SU-DHL-6 (cell line): ENCODE data around the gene NDRG4.

Source experiments
- H2AFZ ChIP-seq: fragments of 200-600 bp; sonication (generic); 2 replicates; pipeline ENCODE4 v1.6.1; 2014; ENCODE audit warnings: low read depth, mild to moderate bottlenecking, moderate library complexity, mixed read lengths, antibody characterized with exemption, low read length; ENCODE audit not compliant: severe bottlenecking
- H3F3A ChIP-seq: fragments of 200-600 bp; shearing (Covaris generic); 2 replicates; pipeline ENCODE4 v1.6.0; 2016; ENCODE audit warnings: antibody characterized with exemption, mild to moderate bottlenecking; ENCODE audit not compliant: insufficient read depth
- H3K27ac ChIP-seq: fragments of 200-600 bp; sonication (generic); 2 replicates; pipeline ENCODE4 v1.5.1; 2016; ENCODE audit warnings: low read depth, mild to moderate bottlenecking, low read length, moderate library complexity, mixed read lengths
- H3K27me3 ChIP-seq: fragments of 200-600 bp; sonication (generic), shearing (Covaris generic); 2 replicates; pipeline ENCODE4 v1.6.0; 2014; ENCODE audit warnings: mild to moderate bottlenecking, low read length
- H3K36me3 ChIP-seq: fragments of 200-600 bp; sonication (generic); 2 replicates; pipeline ENCODE4 v1.6.1; 2014; ENCODE audit warnings: mild to moderate bottlenecking, low read length, mixed read lengths
- H3K4me2 ChIP-seq: fragments of 300-600, 200-600 bp; shearing (Covaris generic), sonication (generic); 2 replicates; pipeline ENCODE4 v1.6.0; 2014; ENCODE audit warnings: low read length, low read depth, mild to moderate bottlenecking; ENCODE audit not compliant: poor library complexity, severe bottlenecking
- H3K4me3 ChIP-seq: fragments of 200-600 bp; sonication (generic); 2 replicates; pipeline ENCODE4 v1.5.1; 2014; ENCODE audit warnings: antibody characterized with exemption, low read length, mild to moderate bottlenecking, mixed read lengths; ENCODE audit not compliant: insufficient read depth, poor library complexity, severe bottlenecking
- H3K79me2 ChIP-seq: fragments of 200-600 bp; sonication (generic); 2 replicates; pipeline ENCODE4 v1.6.1; 2014; ENCODE audit warnings: mild to moderate bottlenecking, low read length, moderate library complexity; ENCODE audit not compliant: insufficient read depth
- H3K9ac ChIP-seq: fragments of 200-600 bp; sonication (generic); 2 replicates; pipeline ENCODE4 v1.7.0; 2014; ENCODE audit warnings: mild to moderate bottlenecking, low read length
- H3K9me2 ChIP-seq: fragments of 200-600 bp; sonication (generic); replicated peaks from 2 replicates; pipeline ENCODE4 v1.6.1; 2014; ENCODE audit warnings: low read length; ENCODE audit not compliant: insufficient read depth
- H3K9me3 ChIP-seq: fragments of 200-600 bp; sonication (generic); 2 replicates; pipeline ENCODE4 v1.6.1; 2014; ENCODE audit warnings: low read length, mixed read lengths; ENCODE audit not compliant: insufficient read depth
- H4K20me1 ChIP-seq: fragments of 200-600 bp; sonication (generic); 2 replicates; pipeline ENCODE4 v1.6.1; 2014; ENCODE audit warnings: low read depth, mild to moderate bottlenecking, antibody characterized with exemption, low read length, moderate library complexity, mixed read lengths
- EZH2phosphoT487 ChIP-seq: fragments of 200-600 bp; sonication (generic), shearing (Covaris generic); conservative IDR thresholded peaks from 2 replicates; pipeline ENCODE4 v1.6.1; 2018; ENCODE audit warnings: mild to moderate bottlenecking, antibody characterized with exemption, low read length, moderate library complexity, mixed read lengths
- TF ChIP-seq, protein P1 (sequence below): fragments of 200-600 bp; sonication (generic); IDR thresholded peaks from one replicate; pipeline ENCODE4 v1.5.1; 2017; ENCODE audit warnings: antibody characterized with exemption, mild to moderate bottlenecking, low read length, moderate library complexity; ENCODE audit not compliant: insufficient read depth, poor library complexity, severe bottlenecking

The NDRG4 gene

DNA sequence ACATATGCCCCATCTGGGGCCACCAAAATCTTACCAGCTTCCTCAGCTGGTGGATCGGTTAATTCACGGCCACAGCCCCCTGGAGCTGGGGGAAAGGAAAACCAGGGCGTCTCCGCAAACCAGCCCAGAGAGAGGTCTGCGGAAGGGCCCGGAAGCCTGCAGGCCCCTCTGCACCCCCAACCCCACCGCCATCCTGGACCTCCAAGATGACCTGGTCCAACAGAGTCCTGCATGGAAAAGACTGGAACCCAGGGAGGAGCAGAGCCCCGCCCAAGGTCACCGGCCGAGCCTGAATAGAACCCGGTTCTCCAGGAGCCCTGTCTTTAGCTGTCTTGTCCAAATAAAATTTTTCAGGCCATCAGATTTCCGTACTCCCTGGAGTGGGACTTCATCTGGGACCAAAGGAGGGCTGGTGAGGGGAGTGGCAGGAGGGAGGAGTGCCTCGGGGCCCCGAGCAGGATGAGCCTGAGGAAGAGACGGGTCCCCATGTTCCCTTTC lies 37.4 kb upstream of the NDRG4 start:
- H4K20me1 ChIP-seq = no peaks in the 10 kb centered on the region
- no peaks in the 10 kb centered on the region for H3K9me3 ChIP-seq
- TF ChIP-seq, protein P1, sequence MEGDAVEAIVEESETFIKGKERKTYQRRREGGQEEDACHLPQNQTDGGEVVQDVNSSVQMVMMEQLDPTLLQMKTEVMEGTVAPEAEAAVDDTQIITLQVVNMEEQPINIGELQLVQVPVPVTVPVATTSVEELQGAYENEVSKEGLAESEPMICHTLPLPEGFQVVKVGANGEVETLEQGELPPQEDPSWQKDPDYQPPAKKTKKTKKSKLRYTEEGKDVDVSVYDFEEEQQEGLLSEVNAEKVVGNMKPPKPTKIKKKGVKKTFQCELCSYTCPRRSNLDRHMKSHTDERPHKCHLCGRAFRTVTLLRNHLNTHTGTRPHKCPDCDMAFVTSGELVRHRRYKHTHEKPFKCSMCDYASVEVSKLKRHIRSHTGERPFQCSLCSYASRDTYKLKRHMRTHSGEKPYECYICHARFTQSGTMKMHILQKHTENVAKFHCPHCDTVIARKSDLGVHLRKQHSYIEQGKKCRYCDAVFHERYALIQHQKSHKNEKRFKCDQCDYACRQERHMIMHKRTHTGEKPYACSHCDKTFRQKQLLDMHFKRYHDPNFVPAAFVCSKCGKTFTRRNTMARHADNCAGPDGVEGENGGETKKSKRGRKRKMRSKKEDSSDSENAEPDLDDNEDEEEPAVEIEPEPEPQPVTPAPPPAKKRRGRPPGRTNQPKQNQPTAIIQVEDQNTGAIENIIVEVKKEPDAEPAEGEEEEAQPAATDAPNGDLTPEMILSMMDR = no peak
- no peak for TF ChIP-seq EZH2phosphoT487
- H2AFZ ChIP-seq = no peak overlapping the region
- H3F3A ChIP-seq = peaks cover 5% of the 10 kb centered on the region; the same call in 1 of the 2 replicates
- H3K4me3 ChIP-seq = no peak overlapping the region
- H3K36me3 ChIP-seq = no peaks in the 10 kb centered on the region
- H3K79me2 ChIP-seq = no peaks in the 10 kb centered on the region
- H3K9ac ChIP-seq = no peak overlapping the region
- no peaks in the 10 kb centered on the region for H3K27me3 ChIP-seq
- H3K27ac ChIP-seq = no peak overlapping the region
- H3K4me2 ChIP-seq = no peak overlapping the region
- H3K9me2 ChIP-seq = no peaks in the 10 kb centered on the region

DNA sequence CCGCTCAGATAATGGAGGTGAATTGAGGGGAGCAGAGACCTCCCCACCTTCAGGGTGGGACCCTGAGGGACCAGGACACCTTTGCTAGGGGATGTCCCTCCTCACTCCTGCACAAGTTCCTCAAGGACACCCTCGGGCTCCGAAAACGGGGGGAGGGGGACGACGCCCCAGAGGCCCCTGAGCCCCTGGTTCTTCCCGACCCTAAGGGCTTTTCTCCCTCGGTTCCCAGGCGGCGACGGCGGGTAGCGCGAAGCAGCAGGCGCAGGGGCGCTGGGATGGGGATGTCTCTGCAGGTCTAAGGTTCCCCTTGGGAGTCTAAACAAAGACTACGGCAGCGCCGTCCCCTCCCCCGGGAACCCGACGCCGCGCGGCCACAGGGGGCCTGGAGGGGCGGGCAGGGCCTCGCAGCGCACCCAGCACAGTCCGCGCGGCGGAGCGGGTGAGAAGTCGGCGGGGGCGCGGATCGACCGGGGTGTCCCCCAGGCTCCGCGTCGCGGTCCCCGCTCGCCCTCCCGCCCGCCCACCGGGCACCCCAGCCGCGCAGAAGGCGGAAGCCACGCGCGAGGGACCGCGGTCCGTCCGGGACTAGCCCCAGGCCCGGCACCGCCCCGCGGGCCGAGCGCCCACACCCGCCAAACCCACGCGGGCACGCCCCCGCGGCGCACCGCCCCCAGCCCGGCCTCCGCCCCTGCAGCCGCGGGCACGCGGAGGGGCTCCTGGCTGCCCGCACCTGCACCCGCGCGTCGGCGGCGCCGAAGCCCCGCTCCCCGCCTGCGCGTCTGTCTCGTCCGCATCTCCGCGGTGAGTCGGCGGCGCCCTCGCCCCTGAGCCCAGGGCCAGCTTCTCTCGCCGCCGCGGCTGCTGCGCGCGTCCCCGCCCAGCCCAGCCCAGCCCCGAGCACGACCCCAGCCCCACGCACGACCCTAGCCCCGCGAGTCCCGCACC lies 36.7 kb upstream of the NDRG4 start:
- H3K4me2 ChIP-seq = peak overlapping the region; percentile 65
- peak overlapping the region; percentile 48 for H2AFZ ChIP-seq
- H3K79me2 ChIP-seq = no peaks in the 10 kb centered on the region
- peak overlapping the region; percentile 54 for H3K4me3 ChIP-seq
- H3K36me3 ChIP-seq = no peaks in the 10 kb centered on the region
- H3F3A ChIP-seq = peaks cover 5% of the 10 kb centered on the region; the same call in 1 of the 2 replicates
- no peaks in the 10 kb centered on the region for H3K9me2 ChIP-seq
- no peak overlapping the region for H3K27ac ChIP-seq
- H3K9me3 ChIP-seq = no peaks in the 10 kb centered on the region
- peak overlapping the region; percentile 43 for H3K9ac ChIP-seq
- H3K27me3 ChIP-seq = no peaks in the 10 kb centered on the region
- H4K20me1 ChIP-seq = no peaks in the 10 kb centered on the region
- TF ChIP-seq EZH2phosphoT487 = no peak
- TF ChIP-seq, protein P1 = no peak

DNA sequence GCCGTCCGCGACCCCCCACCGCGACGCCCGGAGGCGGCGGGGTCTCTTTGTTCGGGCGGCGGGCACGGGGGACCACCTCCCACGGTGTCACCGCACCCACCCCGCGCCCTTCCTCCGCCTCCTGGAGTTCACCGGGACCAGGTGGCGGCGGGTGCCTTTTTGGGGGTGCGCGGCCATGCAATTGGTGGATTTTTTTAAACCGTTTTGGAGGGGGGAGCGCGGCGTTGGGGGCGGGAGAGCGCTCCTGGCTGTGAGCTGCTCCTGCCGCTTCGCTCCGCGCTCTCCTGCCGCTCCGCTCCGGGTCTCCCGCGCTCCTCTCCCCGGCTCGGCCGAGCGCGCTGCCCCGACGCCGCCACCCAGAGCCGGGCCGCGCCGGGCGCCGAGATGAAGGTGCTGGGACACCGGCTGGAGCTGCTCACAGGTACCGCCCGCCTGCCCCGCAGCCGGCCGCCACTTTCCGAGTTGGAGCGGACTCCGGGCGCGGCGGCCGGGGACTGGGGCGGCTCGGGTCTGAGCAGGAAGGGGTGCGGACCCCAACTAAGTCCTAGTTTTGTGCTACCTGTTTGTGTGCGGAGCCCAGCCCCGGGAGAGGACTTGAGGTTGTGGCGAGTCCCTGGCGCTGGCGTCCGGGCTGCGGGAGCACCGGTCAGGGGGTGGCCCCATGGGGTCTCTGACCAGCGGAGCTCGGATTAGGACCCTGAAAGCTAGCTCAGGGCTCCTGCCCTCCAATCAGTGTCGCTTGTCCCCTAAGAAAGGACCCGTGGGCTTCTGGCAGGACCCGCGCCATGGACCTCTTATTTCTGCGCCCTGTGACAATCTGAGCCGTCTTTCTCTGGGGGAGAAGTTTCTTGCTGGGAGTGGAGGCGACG lies 35.7 kb upstream of the NDRG4 start:
- no peaks in the 10 kb centered on the region for H3K9me3 ChIP-seq
- no peaks in the 10 kb centered on the region for H3K27me3 ChIP-seq
- H3F3A ChIP-seq = peaks cover 5% of the 10 kb centered on the region; the same call in 1 of the 2 replicates
- no peaks in the 10 kb centered on the region for H3K36me3 ChIP-seq
- peak overlapping the region; percentile 48 for H2AFZ ChIP-seq
- no peaks in the 10 kb centered on the region for H4K20me1 ChIP-seq
- H3K4me3 ChIP-seq = peak overlapping the region; percentile 54
- peak overlapping the region; percentile 65 for H3K4me2 ChIP-seq
- H3K27ac ChIP-seq = no peak overlapping the region
- H3K9ac ChIP-seq = peak overlapping the region; percentile 43
- TF ChIP-seq, protein P1 = no peak
- no peaks in the 10 kb centered on the region for H3K9me2 ChIP-seq
- H3K79me2 ChIP-seq = no peaks in the 10 kb centered on the region
